Motor neuron (in vitro differentiated cells): Measurements from ENCODE around the gene CXCR3. TPM values are rescaled to one million over a fixed set of nuclear protein-coding genes. Genes with fewer than 3 reads are reported as not detected.
"Not testable (repeated sequence)": the region's sequence is repeated elsewhere in the genome, so short reads cannot be mapped to it uniquely, and the experiment has no call there.

ENCODE experiments used
- ATAC-seq, 8 experiments: fragments of 200-7000 bp; cut with Tn5 transposase; replicated peaks in 6 of 8; 2 replicates each; pipeline ENCODE4 v1.8.0; 2021; ENCODE audit warnings: mild to moderate bottlenecking in 8 of 8, moderate library complexity in 8 of 8
- H3K27ac ChIP-seq, 2 donors: fragments of 250-450 bp; sonication (Bioruptor Pico); 2 replicates each; pipeline ENCODE4 v1.9.0; 2021; ENCODE audit warnings: antibody characterized with exemption in 2 of 2, mild to moderate bottlenecking in 2 of 2, moderate library complexity in 1 of 2
- H3K4me1 ChIP-seq, 2 donors: fragments of 250-450 bp; sonication (Bioruptor Pico); replicated peaks in 1 of 2; 2 replicates each; pipeline ENCODE4 v1.6.1; 2021; ENCODE audit warnings: antibody characterized with exemption in 2 of 2, mild to moderate bottlenecking in 2 of 2, moderate library complexity in 1 of 2
- H3K4me3 ChIP-seq, 5 donors: fragments of 250-450 bp; sonication (Bioruptor Pico); 2 replicates each; pipeline ENCODE4 v1.9.0; 2021; ENCODE audit warnings: antibody characterized with exemption in 5 of 5, mild to moderate bottlenecking in 5 of 5, moderate library complexity in 4 of 5
- WGBS, 10 experiments: fragments of 450-650 bp; shearing (Covaris generic); methylation state at CpG; one replicate each; pipeline ENCODE4 v1.0.0; 2022; 5-methylcytosine and 5-hydroxymethylcytosine counted together
- in situ Hi-C, 9 experiments: fragments of 400-800 bp; cut with MboI; loops; one replicate each; pipeline ENCODE4 v1.15.0; 2021; ENCODE audit warnings: low sequenced_read_pairs in 9 of 9, low pct_unique_long_range_greater_than_20kb in 2 of 9; ENCODE audit not compliant: unreplicated experiment in 9 of 9
- total RNA-seq, 8 experiments: library from RNA; unstranded; fragments of 300-600 nt; gene quantifications; 2 replicates each; pipeline versions ENCODE4 v1.2.3 to v1.2.4, GENCODE V29; 2022

Gene CXCR3
- total RNA-seq, 8 experiments from 2014 or later: 0.05 to 1.4 (median 0.32) TPM; not detected in 2

DNA sequence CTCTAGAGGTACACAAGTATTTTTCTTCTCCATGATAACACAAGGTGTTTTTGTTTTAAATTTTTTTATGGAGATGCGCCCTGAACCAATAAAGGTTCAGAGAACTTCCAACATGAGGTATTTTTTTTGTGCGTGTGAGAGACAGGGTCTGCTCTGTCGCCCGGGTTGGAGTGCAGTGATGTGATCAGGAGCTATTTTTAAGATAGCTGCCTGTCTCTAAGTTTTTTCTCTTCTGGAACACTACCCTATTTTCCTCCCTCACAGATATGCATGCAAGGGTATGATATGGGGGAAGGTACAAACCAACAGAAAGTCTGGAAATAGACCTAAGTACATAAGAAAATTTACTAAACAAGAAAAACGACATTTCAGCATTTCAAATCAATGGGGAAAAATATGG is 37.1 kb downstream of the CXCR3 start:
- in situ Hi-C loops: no loop called here
- H3K27ac ChIP-seq: no peak overlapping the region
- no peaks in the 10 kb centered on the region for H3K4me1 ChIP-seq
- no peak for ATAC-seq
- WGBS, 10 experiments: 42 to 100% (median 64%) methylated on average over 1 to 4 of the region's 5 CpGs; no CpG with 5 or more reads in 2 of the 10 experiments
- H3K4me3 ChIP-seq: no peak overlapping the region

- no peak for ATAC-seq
- Histone ChIP-seq H3K4me1 (no peaks in the 10 kb centered on the region), H3K27ac (no peak overlapping the region), H3K4me3 (no peak overlapping the region)
- WGBS, 10 experiments: 83% methylated on average over 1 of the region's 7 CpGs; no CpG with 5 or more reads in 9 of the 10 experiments
- in situ Hi-C loops: no loop called here
Observed at GRCh38 chrX:71579990-71580380, 38.3 kb downstream of the CXCR3 start.

GRCh38 chrX:71579136-71579989 is 38.9 kb downstream of the CXCR3 start:
- in situ Hi-C loops: no loop called here
- H3K27ac ChIP-seq: no peak overlapping the region
- H3K4me3 ChIP-seq: no peak overlapping the region
- ATAC-seq: no peak
- WGBS, 10 experiments: no CpG with 5 or more reads among the region's 26 CpGs
- H3K4me1 ChIP-seq: no peaks in the 10 kb centered on the region

GRCh38 chrX:71578253-71579135 is 39.8 kb downstream of the CXCR3 start, which contains the start of gene GCNA:
GCNA (plus strand) TSS chrX:71578437; CDS start chrX:71580822, 2,385 bp downstream.
- ATAC-seq: no peak
- H3K4me3 ChIP-seq: no peak within 1 kb of the TSS
- WGBS, 10 experiments: 89 to 100% (median 100%) methylated on average over 2 to 6 of the region's 48 CpGs; no CpG with 5 or more reads in 7 of the 10 experiments
- H3K27ac ChIP-seq: no peak within 1 kb of the TSS
- in situ Hi-C loops: no loop called here
- H3K4me1 ChIP-seq: no peaks in the 10 kb centered on the region

DNA sequence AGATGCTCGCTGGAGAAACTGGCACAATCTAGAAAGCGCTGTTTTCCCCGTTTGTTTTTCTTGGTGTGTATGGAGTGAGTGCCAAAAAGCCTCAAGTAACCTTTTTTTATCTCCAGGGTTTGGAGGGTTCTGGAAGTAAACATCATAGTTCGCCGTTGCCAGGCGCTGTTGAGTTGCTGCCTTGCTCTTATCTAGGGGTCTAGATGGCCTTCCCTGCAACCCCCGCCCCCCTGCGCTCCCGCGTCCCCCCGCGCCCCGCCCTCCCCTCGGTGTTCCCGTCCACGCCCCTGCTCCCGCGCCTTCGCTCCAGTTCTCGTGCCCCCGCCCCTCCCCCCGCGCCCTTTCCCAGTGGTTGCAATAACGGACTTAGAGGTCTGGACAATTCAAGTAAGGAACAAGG is 40.6 kb downstream of the CXCR3 start:
- 60 to 100% methylated on average over 1 of the region's 24 CpGs; no CpG with 5 or more reads in 8 of the 10 experiments for WGBS, 10 experiments
- Histone ChIP-seq H3K4me1 (no peaks in the 10 kb centered on the region), H3K4me3 (no peak overlapping the region), H3K27ac (no peak overlapping the region)
- no peak for ATAC-seq
- in situ Hi-C loops: no loop called here

- in situ Hi-C loops: loop anchor here in 3 of 9 experiments (25.0 kb wide), 1 partner anchor 186 kb away; no protein-coding TSS in a partner anchor
- Histone ChIP-seq H3K27ac (no peak overlapping the region), H3K4me1 (no peaks in the 10 kb centered on the region), H3K4me3 (no peak overlapping the region)
- no peak for ATAC-seq
- WGBS, 10 experiments: 63 to 100% (median 100%) methylated on average over 1 to 2 of the region's 2 CpGs; no CpG with 5 or more reads in 7 of the 10 experiments
Observed at GRCh38 chrX:71573590-71573989, 44.7 kb downstream of the CXCR3 start.

- not testable (repeated sequence) for H3K4me1 ChIP-seq, ATAC-seq, H3K27ac ChIP-seq, H3K4me3 ChIP-seq
- in situ Hi-C loops: loop anchor here in 3 of 9 experiments (25.0 kb wide), 1 partner anchor 184 kb away; no protein-coding TSS in a partner anchor
- 54 to 100% methylated on average over 8 of the region's 8 CpGs; no CpG with 5 or more reads in 8 of the 10 experiments for WGBS, 10 experiments
Observed at GRCh38 chrX:71571390-71571789, 46.9 kb downstream of the CXCR3 start.

Other genes with a start within 250 kb of the CXCR3 start
- 100 to 1,000 TPM in 4 of 8 experiments, 10 to 100 TPM in 4; 52.6 to 285 (median 97.7) TPM for gene OGT, start 85.4 kb downstream of the CXCR3 start, total RNA-seq
- 1 to 10 TPM in 7 of 8 experiments, under 1 TPM in 1; 0.98 to 4.5 (median 2.8) TPM for gene GCNA, start 40.1 kb downstream of the CXCR3 start, total RNA-seq
- under 1 TPM in 1 of 8 experiments, not detected in 7; 0.19 TPM for gene CXorf49, start 99.8 kb upstream of the CXCR3 start, total RNA-seq
- under 1 TPM in 1 of 8 experiments, not detected in 7; 0.19 TPM for gene CXorf49B, start 144.8 kb upstream of the CXCR3 start, total RNA-seq